Neutrophil (primary cell): ENCODE measurements around the gene MIB2.
"Not testable (repeated sequence)": the region's sequence is repeated elsewhere in the genome, so short reads cannot be mapped to it uniquely, and the experiment has no call there.

Experiments used
- H3K27ac ChIP-seq: fragments of 200-600 bp; sonication (generic); 2 replicates; pipeline ENCODE4 v1.5.1; 2016; ENCODE audit warnings: mild to moderate bottlenecking, moderate library complexity
- H3K27me3 ChIP-seq: fragments of 200-600 bp; sonication (generic); 2 replicates; pipeline ENCODE4 v1.6.0; 2016; ENCODE audit warnings: mild to moderate bottlenecking
- H3K36me3 ChIP-seq: fragments of 200-600 bp; sonication (generic); 2 replicates; pipeline ENCODE4 v1.5.1; 2017
- H3K4me1 ChIP-seq, 2 experiments: fragments of 200-600 bp in 1 of 2; sonication (generic) in 1 of 2; 1 replicate in 1 of 2; 2 replicates in 1 of 2; pipeline versions ENCODE4 v1.5.1 to v1.6.1; 2013 to 2016; ENCODE audit warnings: low read depth in 1 of 2, low read length in 1 of 2, mild to moderate bottlenecking in 1 of 2, moderate library complexity in 1 of 2; ENCODE audit not compliant: control insufficient read depth in 1 of 2, insufficient read depth in 1 of 2
- H3K4me3 ChIP-seq, 2 experiments: fragments of 200-600 bp in 1 of 2; sonication (generic) in 1 of 2; 1 replicate in 1 of 2; 2 replicates in 1 of 2; pipeline ENCODE4 v1.5.1; 2013 to 2016; ENCODE audit warnings: low read depth in 1 of 2, low read length in 1 of 2, mild to moderate bottlenecking in 1 of 2, moderate library complexity in 1 of 2
- H3K9me3 ChIP-seq: fragments of 200-600 bp; sonication (generic); 2 replicates; pipeline ENCODE4 v1.5.1; 2016
- CTCF ChIP-seq: fragments of 200-600 bp; sonication (generic); IDR thresholded peaks from 2 replicates; pipeline ENCODE4 v1.5.1; 2016; ENCODE audit warnings: antibody characterized with exemption

The MIB2 gene

DNA sequence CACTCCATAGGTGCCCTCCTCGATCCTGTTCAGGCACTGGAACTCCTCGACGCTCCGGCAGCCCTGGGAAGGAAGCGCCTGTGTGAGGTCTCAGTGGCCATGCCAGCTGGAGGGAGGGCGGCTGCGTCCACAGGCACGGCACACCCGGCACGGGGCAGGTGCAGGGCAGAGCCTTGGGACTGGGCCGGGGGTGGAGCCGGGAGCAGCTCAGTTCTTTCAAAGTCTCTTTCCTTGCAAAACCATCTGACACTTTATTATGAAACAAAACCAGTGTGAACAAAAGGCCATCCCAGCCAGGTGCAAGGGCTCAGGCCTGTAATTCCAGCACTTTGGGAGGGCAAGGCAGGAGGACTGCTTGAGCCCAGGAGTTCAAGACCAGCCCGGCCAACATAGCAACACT is 23.2 kb downstream of the MIB2 start:
- H3K27me3 ChIP-seq, H3K9me3 ChIP-seq, H3K4me1 ChIP-seq, H3K27ac ChIP-seq, H3K4me3 ChIP-seq: not testable (repeated sequence)
- peaks cover 55% of the 10 kb centered on the region for H3K36me3 ChIP-seq

DNA sequence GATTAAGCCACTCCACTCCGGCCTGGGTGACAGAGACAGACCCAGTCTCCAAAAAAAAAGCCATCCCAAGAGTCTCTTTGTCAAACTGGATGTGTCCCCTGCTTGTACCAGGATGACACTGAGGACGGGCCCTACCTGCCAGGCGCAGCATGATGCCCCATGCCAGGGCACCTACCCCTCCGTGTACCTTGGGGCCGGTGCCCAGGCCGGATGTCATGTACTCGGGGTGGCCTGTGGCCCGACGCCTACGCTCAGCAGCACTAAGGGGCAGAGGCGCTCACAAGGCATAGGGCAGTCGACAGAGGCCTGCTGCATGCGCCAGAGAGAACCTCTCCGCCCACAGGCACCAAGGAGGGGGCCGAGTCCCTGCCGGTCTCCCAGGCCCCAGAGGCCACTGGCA is 24.1 kb downstream of the MIB2 start:
- H3K4me3 ChIP-seq, H3K9me3 ChIP-seq, H3K27ac ChIP-seq, H3K27me3 ChIP-seq, H3K4me1 ChIP-seq: not testable (repeated sequence)
- peaks cover 55% of the 10 kb centered on the region for H3K36me3 ChIP-seq

DNA sequence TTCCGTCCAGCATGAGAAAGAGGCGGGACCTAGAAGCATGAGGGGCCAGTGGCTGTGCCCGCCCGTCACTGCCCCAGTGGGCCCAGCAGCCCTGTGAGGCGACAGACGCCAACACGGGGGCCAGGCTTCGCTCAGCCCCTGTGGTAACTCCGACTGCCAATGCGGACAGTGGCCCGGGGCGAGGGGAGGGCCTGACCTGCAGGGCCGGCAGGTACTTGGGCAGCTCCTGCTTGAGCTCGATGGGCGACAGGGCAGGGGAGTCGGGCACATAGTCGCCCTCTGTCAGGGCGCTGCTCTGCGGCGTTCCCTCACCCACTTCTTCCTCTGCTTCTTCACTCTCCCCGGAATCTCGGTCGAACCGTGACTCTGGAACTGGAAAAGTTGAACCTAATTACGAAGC is 24.8 kb downstream of the MIB2 start:
- not testable (repeated sequence) for H3K27me3 ChIP-seq, H3K4me1 ChIP-seq, H3K4me3 ChIP-seq, H3K27ac ChIP-seq, H3K9me3 ChIP-seq
- peaks cover 55% of the 10 kb centered on the region for H3K36me3 ChIP-seq

DNA sequence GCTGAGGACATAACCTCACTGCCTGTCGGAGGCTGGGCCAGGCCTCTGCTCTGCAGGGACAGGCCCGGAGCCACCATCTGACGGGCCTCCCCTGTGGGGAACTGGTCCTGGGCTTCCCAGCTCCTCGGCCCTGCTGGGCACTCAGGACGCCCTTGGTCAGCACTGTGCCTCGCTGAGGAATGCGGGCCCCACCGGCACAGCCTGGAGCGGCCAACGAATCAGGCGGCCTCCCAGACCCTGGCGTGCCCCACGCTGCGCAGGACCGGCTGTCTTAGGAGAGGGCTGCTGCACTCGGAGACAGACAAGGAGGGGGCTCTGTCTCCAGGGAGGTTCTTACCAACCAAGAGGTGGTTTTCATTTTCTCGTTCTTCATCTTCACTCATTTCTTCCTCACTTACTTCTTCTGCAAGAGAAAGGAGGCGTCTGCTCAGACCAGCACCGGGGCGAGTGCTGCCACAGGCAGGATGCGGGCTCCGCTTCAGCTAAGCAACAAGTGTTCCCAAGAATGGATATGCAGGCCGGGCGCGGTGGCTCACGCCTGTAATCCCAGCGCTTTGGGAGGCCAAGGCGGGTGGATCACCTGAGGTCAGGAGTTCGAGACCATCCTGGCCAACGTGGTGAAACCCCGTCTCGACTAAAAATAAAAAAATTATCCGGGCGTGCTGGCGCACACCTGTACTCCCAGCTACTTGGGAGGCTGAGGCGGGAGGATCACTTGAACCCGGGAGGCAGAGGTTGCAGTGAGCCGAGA is 25.6 kb downstream of the MIB2 start:
- not testable (repeated sequence) for H3K4me1 ChIP-seq, H3K9me3 ChIP-seq, H3K27ac ChIP-seq, H3K4me3 ChIP-seq, H3K27me3 ChIP-seq
- peaks cover 58% of the 10 kb centered on the region for H3K36me3 ChIP-seq

GRCh38 chr1:1646326-1646725 is 31.0 kb downstream of the MIB2 start:
- not testable (repeated sequence) for H3K4me3 ChIP-seq, H3K9me3 ChIP-seq, H3K27me3 ChIP-seq, H3K4me1 ChIP-seq, H3K27ac ChIP-seq
- H3K36me3 ChIP-seq, result peaks cover 49% of the 10 kb centered on the region

GRCh38 chr1:1647567-1648241 is 32.4 kb downstream of the MIB2 start:
- not testable (repeated sequence) for H3K4me3 ChIP-seq, H3K4me1 ChIP-seq, H3K27me3 ChIP-seq, H3K27ac ChIP-seq, H3K9me3 ChIP-seq
- H3K36me3 ChIP-seq, result peaks cover 58% of the 10 kb centered on the region

- H3K36me3 ChIP-seq, result peaks cover 63% of the 10 kb centered on the region
- not testable (repeated sequence) for H3K4me3 ChIP-seq, H3K4me1 ChIP-seq, H3K9me3 ChIP-seq, H3K27me3 ChIP-seq, H3K27ac ChIP-seq
Measured at GRCh38 chr1:1648265-1648664, 33.0 kb downstream of the MIB2 start.

DNA sequence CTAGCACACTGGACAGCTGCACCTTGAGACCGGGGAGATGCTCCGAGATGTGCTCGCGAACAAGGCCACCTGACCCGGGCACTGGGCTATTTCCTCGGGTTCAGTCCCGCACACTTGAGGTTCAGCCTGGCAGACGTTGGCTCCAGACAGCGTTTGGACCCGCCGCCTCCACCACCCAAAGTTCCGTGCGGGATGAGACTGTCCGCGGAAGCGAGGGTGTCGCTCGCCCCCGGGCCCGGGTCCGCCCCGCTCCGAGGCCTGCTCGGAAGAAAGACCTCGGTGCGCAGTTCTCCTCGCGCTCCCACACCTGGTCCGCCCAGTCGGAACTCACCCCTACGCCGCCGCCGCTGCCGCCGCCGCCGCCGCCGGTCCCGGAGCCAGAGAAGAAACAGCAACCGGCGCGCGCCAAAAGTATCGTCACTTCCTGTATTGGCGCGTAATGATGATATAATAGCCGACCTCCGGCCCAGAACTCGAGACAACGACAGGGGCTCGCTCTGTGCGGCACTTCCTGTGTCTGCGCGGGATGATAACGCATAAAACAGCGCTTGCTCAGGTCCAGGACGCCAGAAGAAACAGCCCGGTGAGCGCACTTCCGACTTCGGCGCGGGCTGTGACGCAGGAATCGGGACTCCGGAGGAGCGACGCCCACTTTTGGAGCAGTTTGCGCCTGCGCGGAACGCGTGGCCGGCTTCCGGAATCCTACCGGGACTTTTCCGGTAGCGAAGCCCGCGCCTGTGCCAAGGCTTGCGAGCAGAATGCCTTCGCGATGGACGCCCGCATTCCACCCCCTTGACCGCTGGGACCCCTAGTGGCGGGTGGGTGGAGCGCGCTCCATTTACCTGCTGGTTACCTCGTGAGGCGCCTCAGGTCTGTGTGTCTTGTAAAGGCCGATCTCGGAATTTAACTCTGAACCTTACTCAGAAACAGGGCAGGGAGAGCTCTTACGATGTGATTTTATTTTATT is 43.6 kb downstream of the MIB2 start, which contains the start of gene CDK11B:
Gene CDK11B (minus strand): TSS at position 422 of the 967 bp plus-strand sequence. CDS start 1,519 bp downstream, outside the sequence.
- H3K9me3 ChIP-seq, H3K27me3 ChIP-seq: not testable (repeated sequence)
- H3K4me1 ChIP-seq, result peaks cover 11 to 24% of the 10 kb centered on the region in 2 experiments
- H3K4me3 ChIP-seq, result peak within 1 kb of the TSS; percentile 73 to 81
- peaks cover 33% of the 10 kb centered on the region for H3K36me3 ChIP-seq
- H3K27ac ChIP-seq, result peak within 1 kb of the TSS; percentile 100
- peak; percentile 43 for TF ChIP-seq CTCF

DNA sequence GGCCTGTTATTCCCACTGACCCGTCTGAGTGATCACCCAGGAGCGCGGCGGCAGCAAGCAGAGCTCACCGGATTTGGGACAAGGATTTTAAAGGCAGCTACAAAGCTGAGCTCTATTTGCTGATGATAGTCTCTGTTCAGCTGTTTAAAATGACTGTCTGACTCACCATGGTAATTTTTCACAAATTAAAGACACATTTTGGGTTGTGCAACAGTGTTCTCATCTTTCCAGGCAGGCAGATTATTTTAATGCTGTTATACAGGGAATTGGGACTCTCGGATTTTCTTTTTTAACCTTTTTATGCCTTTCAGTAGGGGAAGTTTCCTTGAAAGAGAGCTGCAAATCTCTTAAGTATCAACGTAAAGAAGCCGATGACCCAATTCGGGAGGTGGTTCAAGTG is 47.1 kb downstream of the MIB2 start:
- not testable (repeated sequence) for H3K27me3 ChIP-seq, H3K9me3 ChIP-seq, H3K4me3 ChIP-seq
- Histone ChIP-seq H3K4me1 (peaks cover 11 to 24% of the 10 kb centered on the region in 2 experiments), H3K27ac (peak overlapping the region; percentile 55), H3K36me3 (peaks cover 25% of the 10 kb centered on the region)

DNA sequence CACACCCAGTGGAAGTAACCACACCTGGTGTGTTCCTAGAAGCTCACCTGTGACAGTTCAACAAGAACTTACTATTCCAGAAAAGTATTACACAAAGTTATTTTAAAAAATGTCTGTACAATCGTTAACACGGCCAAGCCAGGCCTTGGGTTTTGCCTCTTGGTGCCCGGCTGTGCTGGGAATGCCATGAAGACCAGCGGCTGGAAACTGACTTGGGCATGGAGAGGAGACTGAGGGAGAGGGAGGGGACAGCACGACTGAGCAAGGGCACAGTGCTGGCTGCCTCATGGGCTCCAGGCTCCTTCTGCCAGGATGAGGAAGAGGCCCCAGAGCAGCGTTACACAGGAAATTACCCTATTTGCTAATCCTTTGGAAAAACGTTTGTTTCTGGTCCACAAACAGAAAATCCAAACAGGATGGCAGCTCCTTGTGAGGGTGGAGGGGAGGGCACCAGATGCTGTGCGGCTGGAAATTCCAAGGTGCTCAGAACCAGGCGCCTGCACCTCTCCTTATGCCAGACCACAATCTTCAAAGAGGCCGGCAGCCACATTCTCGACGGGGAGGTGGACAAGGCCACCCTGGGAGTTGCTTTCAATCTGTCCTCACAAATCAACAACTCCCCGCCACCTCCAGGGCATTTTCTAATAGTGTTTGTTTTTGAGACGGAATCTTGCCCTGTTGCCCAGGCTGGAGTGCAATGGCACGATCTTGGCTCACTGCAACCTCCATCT is 47.7 kb downstream of the MIB2 start:
- peaks cover 11 to 21% of the 10 kb centered on the region in 2 experiments for H3K4me1 ChIP-seq
- H3K9me3 ChIP-seq, H3K4me3 ChIP-seq, H3K27me3 ChIP-seq: not testable (repeated sequence)
- peak overlapping the region; percentile 55 for H3K27ac ChIP-seq
- peaks cover 31% of the 10 kb centered on the region for H3K36me3 ChIP-seq

GRCh38 chr1:1664318-1664717 is 49.0 kb downstream of the MIB2 start:
- Histone ChIP-seq H3K36me3 (peaks cover 43% of the 10 kb centered on the region), H3K4me1 (peaks cover 11 to 19% of the 10 kb centered on the region in 2 experiments)
- H3K27ac ChIP-seq, H3K4me3 ChIP-seq, H3K9me3 ChIP-seq, H3K27me3 ChIP-seq: not testable (repeated sequence)
